ENCODE data around the gene EIF4G1.

The EIF4G1 gene

DNA sequence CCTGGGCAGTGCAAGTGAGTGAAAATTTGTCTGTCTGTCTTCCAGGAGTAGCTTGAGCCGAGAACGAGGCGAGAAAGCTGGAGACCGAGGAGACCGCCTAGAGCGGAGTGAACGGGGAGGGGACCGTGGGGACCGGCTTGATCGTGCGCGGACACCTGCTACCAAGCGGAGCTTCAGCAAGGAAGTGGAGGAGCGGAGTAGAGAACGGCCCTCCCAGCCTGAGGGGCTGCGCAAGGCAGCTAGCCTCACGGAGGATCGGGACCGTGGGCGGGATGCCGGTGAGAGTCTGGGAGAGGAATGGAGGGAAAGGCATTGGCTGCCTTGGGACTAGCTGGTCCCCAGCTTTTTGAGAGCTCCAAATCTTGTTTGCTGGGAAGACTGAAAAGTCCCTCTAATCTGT, 12.8 kb downstream of the EIF4G1 start:
- no peaks in the 10 kb centered on the region for H3K27me3 ChIP-seq (ENCODE audit: control insufficient read depth, insufficient read depth, low read length)
- no peaks in the 10 kb centered on the region for H3K4me1 ChIP-seq (ENCODE audit: control insufficient read depth, insufficient read depth, low read length)
- no peak overlapping the region for H3K9ac ChIP-seq (ENCODE audit: low read length)
- no peaks in the 10 kb centered on the region for H3K9me3 ChIP-seq (ENCODE audit: control insufficient read depth, low read length)
- peaks cover 64% of the 10 kb centered on the region for H3K36me3 ChIP-seq (ENCODE audit: control insufficient read depth, insufficient read depth, low read length)
- no peak overlapping the region for H3K4me3 ChIP-seq (ENCODE audit: low read length)

DNA sequence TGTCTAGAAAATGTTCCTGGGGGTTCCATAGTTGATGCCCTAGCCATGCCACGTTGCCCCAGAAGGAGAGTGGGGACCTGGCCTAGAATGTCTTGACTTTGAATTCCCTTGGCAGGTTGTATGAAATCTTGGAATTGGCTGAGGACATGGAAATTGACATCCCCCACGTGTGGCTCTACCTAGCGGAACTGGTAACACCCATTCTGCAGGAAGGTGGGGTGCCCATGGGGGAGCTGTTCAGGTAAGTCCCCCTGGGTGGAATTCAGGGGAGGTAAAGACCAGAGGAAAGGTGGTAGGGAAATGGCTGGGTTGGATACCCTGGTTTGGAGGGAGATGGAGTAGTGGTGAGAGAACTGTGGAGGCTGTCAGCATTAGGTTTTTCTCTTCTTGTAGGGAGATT, 14.1 kb downstream of the EIF4G1 start:
- Histone ChIP-seq H3K27me3 (ENCODE audit: control insufficient read depth, insufficient read depth, low read length) (no peaks in the 10 kb centered on the region), H3K9me3 (ENCODE audit: control insufficient read depth, low read length) (no peaks in the 10 kb centered on the region), H3K9ac (ENCODE audit: low read length) (no peak overlapping the region), H3K4me3 (ENCODE audit: low read length) (no peak overlapping the region), H3K36me3 (ENCODE audit: control insufficient read depth, insufficient read depth, low read length) (peaks cover 51% of the 10 kb centered on the region), H3K4me1 (ENCODE audit: control insufficient read depth, insufficient read depth, low read length) (no peaks in the 10 kb centered on the region)

DNA sequence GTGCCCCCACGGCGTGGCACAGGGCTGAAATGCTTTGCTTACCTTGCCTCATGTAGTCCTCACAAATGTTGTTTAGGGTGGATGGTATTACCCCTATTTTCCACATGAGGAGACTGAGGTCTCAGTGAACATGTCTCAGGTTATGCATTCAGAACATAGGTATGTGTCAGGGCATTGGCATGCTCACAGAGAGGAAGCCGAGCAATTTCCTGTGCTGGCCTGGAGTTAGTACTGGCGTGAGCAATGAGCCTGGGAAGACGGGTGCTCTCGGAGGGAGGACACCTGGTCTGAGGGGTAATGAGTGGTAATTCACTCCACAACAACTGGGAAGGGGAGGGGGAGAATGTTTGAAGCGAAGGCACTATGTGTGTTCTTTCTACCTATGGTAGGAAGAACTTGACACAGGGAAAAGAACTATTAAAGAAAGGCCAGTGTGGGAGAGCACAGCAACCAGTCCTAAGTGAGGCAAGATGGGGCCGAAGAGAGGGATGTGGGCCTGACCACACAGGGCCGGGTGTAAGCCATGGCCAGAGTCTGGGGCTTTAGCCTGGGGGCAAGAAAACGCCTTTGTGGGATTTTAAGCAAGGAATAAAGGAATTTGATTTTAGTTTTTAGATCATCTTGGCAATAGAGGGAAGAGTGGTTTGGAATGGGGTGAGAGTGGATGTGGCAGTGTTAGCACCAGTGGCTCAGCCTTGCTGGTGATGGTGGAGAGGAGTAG, 18.1 kb downstream of the EIF4G1 start:
- Histone ChIP-seq H3K36me3 (ENCODE audit: control insufficient read depth, insufficient read depth, low read length) (peaks cover 34% of the 10 kb centered on the region), H3K4me3 (ENCODE audit: low read length) (no peak overlapping the region), H3K4me1 (ENCODE audit: control insufficient read depth, insufficient read depth, low read length) (peaks cover 16% of the 10 kb centered on the region), H3K9me3 (ENCODE audit: control insufficient read depth, low read length) (no peaks in the 10 kb centered on the region), H3K27me3 (ENCODE audit: control insufficient read depth, insufficient read depth, low read length) (no peaks in the 10 kb centered on the region), H3K9ac (ENCODE audit: low read length) (no peak overlapping the region)

DNA sequence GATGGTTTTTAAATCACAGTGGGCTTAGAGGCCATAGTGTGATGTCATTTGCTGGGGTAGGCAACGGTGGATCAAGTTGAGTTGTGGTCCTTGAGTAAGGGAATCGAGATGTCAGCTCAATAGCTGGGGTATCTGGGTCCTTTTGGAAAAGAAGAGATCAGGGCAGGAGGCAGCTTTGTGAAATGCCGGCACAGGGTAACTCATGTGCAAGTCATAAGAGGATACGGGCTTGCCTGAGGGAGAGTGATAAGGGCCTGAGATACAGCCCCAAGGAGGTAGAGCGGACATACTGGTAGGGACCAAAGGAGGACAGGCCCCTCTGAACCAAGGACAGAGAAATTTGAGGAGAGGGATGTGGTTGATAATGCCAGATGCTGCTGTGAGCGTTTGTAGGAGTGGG, 18.8 kb downstream of the EIF4G1 start:
- Histone ChIP-seq H3K36me3 (ENCODE audit: control insufficient read depth, insufficient read depth, low read length) (peaks cover 28% of the 10 kb centered on the region), H3K9me3 (ENCODE audit: control insufficient read depth, low read length) (no peaks in the 10 kb centered on the region), H3K27me3 (ENCODE audit: control insufficient read depth, insufficient read depth, low read length) (no peaks in the 10 kb centered on the region), H3K9ac (ENCODE audit: low read length) (no peak overlapping the region), H3K4me1 (ENCODE audit: control insufficient read depth, insufficient read depth, low read length) (peaks cover 19% of the 10 kb centered on the region), H3K4me3 (ENCODE audit: low read length) (no peak overlapping the region)

DNA sequence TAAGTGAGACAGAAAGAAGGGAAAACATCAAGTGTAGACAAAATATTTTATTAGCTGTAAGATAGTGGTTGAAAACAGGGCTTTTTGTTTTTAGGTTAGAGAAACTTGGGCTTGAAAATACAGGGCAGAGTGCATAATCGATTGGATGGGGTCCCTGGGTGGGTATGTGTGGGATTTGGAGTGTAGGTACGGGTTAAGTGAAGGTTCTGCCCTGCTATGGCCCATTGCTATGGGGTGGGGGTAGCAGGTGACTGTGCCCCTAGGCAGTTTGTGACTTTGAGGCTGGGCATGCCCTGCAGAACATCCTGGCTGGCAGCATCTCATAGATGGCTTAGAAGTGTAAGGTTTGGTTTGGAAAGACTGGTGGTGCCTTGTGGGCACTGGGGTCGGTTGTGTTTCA, 19.3 kb downstream of the EIF4G1 start:
- Histone ChIP-seq H3K4me3 (ENCODE audit: low read length) (no peak overlapping the region), H3K36me3 (ENCODE audit: control insufficient read depth, insufficient read depth, low read length) (peaks cover 23% of the 10 kb centered on the region), H3K9ac (ENCODE audit: low read length) (no peak overlapping the region), H3K4me1 (ENCODE audit: control insufficient read depth, insufficient read depth, low read length) (peaks cover 22% of the 10 kb centered on the region), H3K27me3 (ENCODE audit: control insufficient read depth, insufficient read depth, low read length) (no peaks in the 10 kb centered on the region), H3K9me3 (ENCODE audit: control insufficient read depth, low read length) (no peaks in the 10 kb centered on the region)

DNA sequence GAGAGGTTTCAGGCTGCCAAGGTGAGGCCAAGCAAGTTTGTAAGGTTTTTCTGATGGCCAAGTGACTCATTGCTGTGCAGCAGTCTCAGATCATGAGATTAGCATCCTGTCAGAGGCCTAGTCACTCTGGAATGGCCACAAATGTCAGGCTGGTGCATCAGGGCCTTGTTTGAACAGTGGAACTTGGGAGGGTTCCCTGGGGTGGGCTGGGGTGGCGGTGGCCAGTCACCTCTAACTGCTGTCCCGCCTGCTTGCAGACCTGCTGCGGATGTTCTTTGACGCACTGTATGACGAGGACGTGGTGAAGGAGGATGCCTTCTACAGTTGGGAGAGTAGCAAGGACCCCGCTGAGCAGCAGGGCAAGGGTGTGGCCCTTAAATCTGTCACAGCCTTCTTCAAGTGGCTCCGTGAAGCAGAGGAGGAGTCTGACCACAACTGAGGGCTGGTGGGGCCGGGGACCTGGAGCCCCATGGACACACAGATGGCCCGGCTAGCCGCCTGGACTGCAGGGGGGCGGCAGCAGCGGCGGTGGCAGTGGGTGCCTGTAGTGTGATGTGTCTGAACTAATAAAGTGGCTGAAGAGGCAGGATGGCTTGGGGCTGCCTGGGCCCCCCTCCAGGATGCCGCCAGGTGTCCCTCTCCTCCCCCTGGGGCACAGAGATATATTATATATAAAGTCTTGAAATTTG, 20.2 kb downstream of the EIF4G1 start:
- H3K9ac ChIP-seq (ENCODE audit: low read length): no peak overlapping the region
- no peaks in the 10 kb centered on the region for H3K27me3 ChIP-seq (ENCODE audit: control insufficient read depth, insufficient read depth, low read length)
- peaks cover 19% of the 10 kb centered on the region for H3K36me3 ChIP-seq (ENCODE audit: control insufficient read depth, insufficient read depth, low read length)
- peaks cover 22% of the 10 kb centered on the region for H3K4me1 ChIP-seq (ENCODE audit: control insufficient read depth, insufficient read depth, low read length)
- no peaks in the 10 kb centered on the region for H3K9me3 ChIP-seq (ENCODE audit: control insufficient read depth, low read length)
- H3K4me3 ChIP-seq (ENCODE audit: low read length): no peak overlapping the region

DNA sequence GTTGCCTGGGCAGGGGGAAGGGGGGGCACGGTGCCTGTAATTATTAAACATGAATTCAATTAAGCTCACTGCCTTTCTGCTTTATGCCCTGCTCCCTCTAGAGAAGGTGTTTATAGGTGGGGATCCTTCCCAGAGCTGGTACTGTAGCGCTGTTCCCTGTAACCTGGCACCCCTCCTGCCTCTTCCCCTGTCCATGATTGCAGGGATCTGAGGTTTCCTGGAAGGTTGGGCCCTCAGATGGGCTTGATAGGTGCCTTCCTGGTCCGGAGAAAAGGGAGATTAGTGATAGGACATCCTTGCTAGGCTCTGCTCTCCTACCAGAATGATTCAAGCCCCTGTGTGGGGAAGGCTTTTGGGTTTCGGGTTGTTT, 20.9 kb downstream of the EIF4G1 start:
- H3K9ac ChIP-seq (ENCODE audit: low read length): peak overlapping the region; percentile 71
- peak overlapping the region; percentile 48 for H3K4me3 ChIP-seq (ENCODE audit: low read length)
- no peaks in the 10 kb centered on the region for H3K9me3 ChIP-seq (ENCODE audit: control insufficient read depth, low read length)
- H3K27me3 ChIP-seq (ENCODE audit: control insufficient read depth, insufficient read depth, low read length): no peaks in the 10 kb centered on the region
- H3K36me3 ChIP-seq (ENCODE audit: control insufficient read depth, insufficient read depth, low read length): peaks cover 19% of the 10 kb centered on the region
- H3K4me1 ChIP-seq (ENCODE audit: control insufficient read depth, insufficient read depth, low read length): peaks cover 22% of the 10 kb centered on the region

DNA sequence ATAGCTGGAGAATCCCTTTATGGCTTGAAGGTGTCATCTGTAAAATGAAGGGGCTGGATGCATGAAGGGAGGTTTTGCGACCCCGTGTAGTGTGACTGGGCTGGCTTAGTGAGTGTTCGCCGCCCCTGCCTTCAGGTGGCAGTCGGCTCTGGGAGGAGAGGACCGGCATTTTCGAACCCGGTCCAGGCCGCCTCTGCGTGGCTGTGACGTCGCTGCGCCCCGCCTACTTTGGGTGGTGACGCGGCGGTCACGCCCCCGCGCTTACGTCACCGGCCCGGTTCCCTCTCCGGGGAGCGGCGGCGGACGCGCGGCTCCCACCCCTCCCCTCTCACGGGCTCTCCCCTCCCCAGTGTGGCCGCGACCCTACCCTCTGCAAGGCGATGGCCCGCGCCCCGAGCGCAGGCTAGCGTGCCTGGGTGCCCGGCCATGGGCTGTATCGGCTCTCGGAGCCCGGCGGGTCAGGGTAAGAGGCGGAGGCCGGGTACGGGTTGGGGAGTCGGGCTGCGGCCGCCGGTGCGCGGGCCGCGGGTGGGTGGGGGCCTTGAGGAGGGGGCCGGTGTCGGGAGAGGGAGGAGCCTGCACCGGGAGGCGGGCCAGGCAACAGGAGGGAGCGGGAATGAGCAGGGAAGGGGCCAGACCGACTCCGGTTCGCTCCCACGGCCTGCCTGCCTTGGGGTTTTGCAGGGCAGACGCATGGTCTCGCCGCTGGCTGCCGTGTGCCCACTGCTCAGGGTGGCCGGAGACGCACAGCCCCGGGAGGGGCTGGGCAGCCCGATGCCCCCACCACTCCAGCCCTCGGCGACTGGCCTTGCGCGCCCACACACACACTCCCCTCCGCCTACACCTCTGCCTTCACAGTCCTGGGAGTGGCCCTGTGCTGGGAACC, 21.5 kb downstream of the EIF4G1 start:
- H3K9me3 ChIP-seq (ENCODE audit: control insufficient read depth, low read length): no peaks in the 10 kb centered on the region
- H3K4me3 ChIP-seq (ENCODE audit: low read length): peak overlapping the region; percentile 48
- peaks cover 27% of the 10 kb centered on the region for H3K4me1 ChIP-seq (ENCODE audit: control insufficient read depth, insufficient read depth, low read length)
- peaks cover 18% of the 10 kb centered on the region for H3K36me3 ChIP-seq (ENCODE audit: control insufficient read depth, insufficient read depth, low read length)
- H3K9ac ChIP-seq (ENCODE audit: low read length): peak overlapping the region; percentile 71
- H3K27me3 ChIP-seq (ENCODE audit: control insufficient read depth, insufficient read depth, low read length): no peaks in the 10 kb centered on the region

DNA sequence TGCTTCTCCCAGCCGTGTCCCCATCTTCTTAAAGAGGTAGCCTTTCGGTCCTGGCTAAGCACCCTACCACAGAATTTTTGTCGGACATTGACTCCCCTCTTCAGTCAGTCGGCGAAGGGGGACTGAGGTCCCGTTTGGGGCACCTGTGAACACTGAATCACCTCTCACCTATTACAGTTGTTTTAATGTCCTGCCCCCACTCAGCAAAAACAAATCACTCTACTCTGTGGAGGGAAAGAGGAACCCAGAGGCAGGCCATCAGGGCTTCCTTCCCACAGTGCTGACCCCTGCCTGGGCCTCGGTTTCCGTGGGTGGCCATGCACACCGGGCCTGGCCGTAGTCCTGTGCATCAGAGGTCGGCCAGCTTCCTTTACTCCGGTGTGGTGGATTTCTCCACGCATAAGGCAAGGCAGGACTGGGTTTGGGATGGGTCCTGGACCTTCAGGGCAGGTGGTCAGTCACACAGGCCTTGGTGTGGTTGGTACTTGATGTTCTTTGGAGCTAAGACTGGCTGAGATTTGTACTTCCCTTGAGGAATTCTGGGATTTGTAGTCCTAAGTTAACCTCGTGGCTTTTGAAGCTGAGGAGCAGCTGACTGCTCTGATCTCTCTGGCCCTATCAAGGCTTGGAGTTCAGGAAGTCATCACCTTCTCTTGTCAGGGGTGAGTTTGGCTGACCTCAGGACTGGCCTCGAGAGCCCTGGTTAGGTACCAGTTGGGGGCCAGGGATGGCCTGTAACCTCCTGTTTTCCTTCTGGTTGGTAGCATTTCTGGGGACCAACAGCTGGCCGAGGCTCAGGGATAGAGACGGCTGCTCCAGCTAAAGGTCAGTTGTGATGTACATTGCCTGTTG, 22.4 kb downstream of the EIF4G1 start:
- peak overlapping the region; percentile 48 for H3K4me3 ChIP-seq (ENCODE audit: low read length)
- no peaks in the 10 kb centered on the region for H3K27me3 ChIP-seq (ENCODE audit: control insufficient read depth, insufficient read depth, low read length)
- H3K9me3 ChIP-seq (ENCODE audit: control insufficient read depth, low read length): no peaks in the 10 kb centered on the region
- H3K9ac ChIP-seq (ENCODE audit: low read length): peak overlapping the region; percentile 71
- H3K36me3 ChIP-seq (ENCODE audit: control insufficient read depth, insufficient read depth, low read length): peaks cover 10% of the 10 kb centered on the region
- peaks cover 36% of the 10 kb centered on the region for H3K4me1 ChIP-seq (ENCODE audit: control insufficient read depth, insufficient read depth, low read length)

DNA sequence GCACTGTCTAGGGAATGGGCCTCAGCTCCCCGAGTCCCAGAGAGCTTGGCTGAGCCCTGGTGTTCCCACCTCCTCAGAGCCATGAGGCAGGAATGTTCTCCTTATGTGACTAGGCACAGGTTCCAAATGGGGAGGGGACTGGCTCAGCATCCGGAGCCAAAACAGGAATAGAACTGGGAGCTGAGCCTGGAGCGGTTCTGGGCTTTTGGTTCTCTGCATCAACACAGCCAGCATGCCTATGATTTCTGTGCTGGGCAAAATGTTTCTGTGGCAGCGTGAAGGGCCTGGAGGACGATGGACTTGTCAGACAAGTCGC, 23.0 kb downstream of the EIF4G1 start, which contains the start of gene FAM131A:
Gene FAM131A, plus strand, starts transcription at position 202 of the 316 bp plus-strand sequence. Its CDS starts 31 bp downstream, at position 233.
- peaks cover 40% of the 10 kb centered on the region for H3K4me1 ChIP-seq (ENCODE audit: control insufficient read depth, insufficient read depth, low read length)
- H3K4me3 ChIP-seq (ENCODE audit: low read length): peak within 1 kb of the TSS; percentile 48
- peak within 1 kb of the TSS; percentile 71 for H3K9ac ChIP-seq (ENCODE audit: low read length)

DNA sequence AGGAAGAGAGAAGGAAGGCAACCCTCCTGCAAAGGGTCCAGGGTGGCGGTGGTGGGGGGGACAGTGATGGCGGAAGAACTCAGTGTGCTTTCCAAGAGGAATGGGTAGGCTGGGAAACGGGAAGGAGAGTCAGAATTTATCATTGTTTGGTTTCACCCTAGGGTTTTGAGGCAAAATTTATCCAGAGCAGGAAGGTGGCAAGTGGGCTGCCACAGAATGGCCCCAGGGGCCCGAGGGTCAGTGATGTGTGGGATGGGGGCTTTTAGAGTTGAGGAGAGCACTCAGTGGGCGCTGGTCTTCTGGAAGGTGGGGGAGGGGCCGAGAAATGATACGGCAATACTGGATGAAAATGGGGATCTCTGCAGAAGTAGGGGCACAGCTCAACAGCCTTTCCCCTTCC, 23.6 kb downstream of the EIF4G1 start:
- peak overlapping the region; percentile 17 for H3K9ac ChIP-seq (ENCODE audit: low read length)
- peaks cover 7% of the 10 kb centered on the region for H3K36me3 ChIP-seq (ENCODE audit: control insufficient read depth, insufficient read depth, low read length)
- no peaks in the 10 kb centered on the region for H3K9me3 ChIP-seq (ENCODE audit: control insufficient read depth, low read length)
- no peak overlapping the region for H3K4me3 ChIP-seq (ENCODE audit: low read length)
- peaks cover 44% of the 10 kb centered on the region for H3K4me1 ChIP-seq (ENCODE audit: control insufficient read depth, insufficient read depth, low read length)
- H3K27me3 ChIP-seq (ENCODE audit: control insufficient read depth, insufficient read depth, low read length): no peaks in the 10 kb centered on the region

More for the DNA sequence above, 23.0 kb downstream of the EIF4G1 start, which contains the start of gene FAM131A:
- Histone ChIP-seq H3K36me3 (ENCODE audit: control insufficient read depth, insufficient read depth, low read length) (peaks cover 7% of the 10 kb centered on the region), H3K9me3 (ENCODE audit: control insufficient read depth, low read length) (no peaks in the 10 kb centered on the region), H3K27me3 (ENCODE audit: control insufficient read depth, insufficient read depth, low read length) (no peaks in the 10 kb centered on the region)
